SK-N-SH (cell line): Measurements from ENCODE around the gene STXBP6. TPM values are rescaled to one million over a fixed set of nuclear protein-coding genes. Genes with fewer than 3 reads are reported as not detected.
A peak's percentile ranks its signal among the peaks of the same experiment; 100 is the strongest.

Experiments used
- CTCF ChIA-PET: fragments of 300-600, 350-600 bp; formaldehyde crosslinking; extraction: SDS; loops from one replicate; lab custom pipeline; 2021; lab: Yijun Ruan, JAX
- POLR2A ChIA-PET: fragments of 350-600 bp; sonication (Branson Sonifier 250); formaldehyde crosslinking; extraction: SDS; loops from one replicate; lab custom pipeline; 2020; ENCODE audit warnings: antibody characterized with exemption, inconsistent platforms; lab: Yijun Ruan, JAX
- DNase-seq: peaks from one replicate; pipeline ENCODE4 v3.0.0; 2012
- H2AFZ ChIP-seq: fragments of 200-600 bp; sonication (generic); 2 replicates; pipeline ENCODE4 v1.8.1; 2016; ENCODE audit warnings: antibody characterized with exemption, mild to moderate bottlenecking, low read depth
- H3F3A ChIP-seq: fragments of 200-600 bp; sonication (generic); replicated peaks from 2 replicates; pipeline ENCODE3; 2016; ENCODE audit warnings: antibody characterized with exemption, mild to moderate bottlenecking; ENCODE audit not compliant: insufficient read depth
- H3K27ac ChIP-seq, 2 experiments: fragments of 200-500 bp in 1 of 2; fragments of 200-600 bp in 1 of 2; sonication (Bioruptor generic) in 1 of 2; sonication (generic), shearing (Covaris generic) in 1 of 2; 2 replicates each; pipeline versions ENCODE4 v1.5.1 to v1.6.1; 2014 to 2016; ENCODE audit warnings: low read depth in 2 of 2, inconsistent platforms in 1 of 2, low read length in 1 of 2, mild to moderate bottlenecking in 1 of 2, mixed read lengths in 1 of 2
- H3K27me3 ChIP-seq: fragments of 200-600 bp; sonication (generic), shearing (Covaris generic); 2 replicates; pipeline ENCODE4 v1.6.1; 2016; ENCODE audit warnings: mixed run types; ENCODE audit not compliant: insufficient read depth
- H3K36me3 ChIP-seq, 2 experiments: fragments of 200-500 bp in 1 of 2; fragments of 200-600 bp in 1 of 2; sonication (Bioruptor generic) in 1 of 2; sonication (generic) in 1 of 2; replicated peaks in 1 of 2; 2 replicates each; pipeline versions ENCODE3 to v1.5.1; 2014 to 2016; ENCODE audit warnings: low read length in 1 of 2, mild to moderate bottlenecking in 1 of 2; ENCODE audit not compliant: insufficient read depth in 2 of 2, control insufficient read depth in 1 of 2
- H3K4me1 ChIP-seq, 2 experiments: fragments of 200-500 bp in 1 of 2; fragments of 200-600 bp in 1 of 2; sonication (Bioruptor generic) in 1 of 2; sonication (generic), shearing (Covaris generic) in 1 of 2; 2 replicates each; pipeline versions ENCODE4 v1.5.1 to v1.6.1; 2014 to 2016; ENCODE audit warnings: low read depth in 1 of 2, low read length in 1 of 2, mixed run types in 1 of 2; ENCODE audit not compliant: insufficient read depth in 2 of 2, control insufficient read depth in 1 of 2
- H3K4me2 ChIP-seq: fragments of 200-600 bp; sonication (generic), shearing (Covaris generic); 2 replicates; pipeline ENCODE4 v1.6.1; 2017; ENCODE audit warnings: mixed run types
- H3K4me3 ChIP-seq, 2 experiments: fragments of 200-500 bp in 1 of 2; fragments of 200-600 bp in 1 of 2; sonication (Bioruptor generic) in 1 of 2; sonication (generic), shearing (Covaris generic) in 1 of 2; 2 replicates each; pipeline versions ENCODE4 v1.5.1 to v1.8.1; 2014 to 2016; ENCODE audit warnings: low read depth in 2 of 2, inconsistent platforms in 1 of 2, low read length in 1 of 2, mild to moderate bottlenecking in 1 of 2, mixed read lengths in 1 of 2, moderate library complexity in 1 of 2
- H3K79me2 ChIP-seq: fragments of 200-600 bp; sonication (generic); 2 replicates; pipeline ENCODE4 v1.8.1; 2017; ENCODE audit warnings: mild to moderate bottlenecking; ENCODE audit not compliant: insufficient read depth
- H3K9ac ChIP-seq: fragments of 200-600 bp; sonication (generic); 2 replicates; pipeline ENCODE4 v1.6.1; 2017; ENCODE audit warnings: mixed run types
- H3K9me2 ChIP-seq: fragments of 200-600 bp; sonication (generic); 2 replicates; pipeline ENCODE4 v1.6.1; 2017; ENCODE audit warnings: mixed run types
- H3K9me3 ChIP-seq: fragments of 200-600 bp; sonication (generic); 2 replicates; pipeline ENCODE4 v1.6.1; 2017; ENCODE audit warnings: mixed run types, mild to moderate bottlenecking, moderate library complexity
- H4K20me1 ChIP-seq: fragments of 200-600 bp; sonication (generic); 2 replicates; pipeline ENCODE4 v1.6.1; 2017; ENCODE audit warnings: mild to moderate bottlenecking, mixed run types; ENCODE audit not compliant: insufficient read depth
- CHD2 ChIP-seq: fragments of 150-350 bp; IDR thresholded peaks from 2 replicates; pipeline ENCODE4 v1.6.1; 2018; ENCODE audit warnings: low read length; ENCODE audit not compliant: partially characterized antibody
- ELF1 ChIP-seq: IDR thresholded peaks from 2 replicates; pipeline ENCODE4 v1.4.0; 2012
- EZH2phosphoT487 ChIP-seq: fragments of 200-600 bp; sonication (generic); IDR thresholded peaks from 2 replicates; pipeline ENCODE4 v1.6.1; 2017; ENCODE audit warnings: low read depth, mixed run types, mild to moderate bottlenecking, antibody characterized with exemption, moderate library complexity, borderline replicate concordance
- FOXM1 ChIP-seq: IDR thresholded peaks from 2 replicates; pipeline ENCODE4 v1.4.0; 2012; ENCODE audit warnings: low read depth, mild to moderate bottlenecking
- JUND ChIP-seq: IDR thresholded peaks from 2 replicates; pipeline ENCODE4 v1.4.0; 2012
- MEF2A ChIP-seq: IDR thresholded peaks from 2 replicates; pipeline ENCODE4 v1.4.0; 2012; ENCODE audit warnings: low read depth, borderline replicate concordance
- MXI1 ChIP-seq: IDR thresholded peaks from 2 replicates; pipeline ENCODE4 v1.6.1; 2012; ENCODE audit warnings: mild to moderate bottlenecking, low read depth, low read length, improper control_type of control experiment
- NRF1 ChIP-seq: IDR thresholded peaks from 2 replicates; pipeline ENCODE4 v1.6.1; 2012; ENCODE audit warnings: low read depth, mild to moderate bottlenecking, low read length
- RAD21 ChIP-seq: IDR thresholded peaks from 2 replicates; pipeline ENCODE4 v1.6.1; 2012; ENCODE audit warnings: mild to moderate bottlenecking, low read length
- RCOR1 ChIP-seq: fragments of 150-350 bp; IDR thresholded peaks from 2 replicates; pipeline ENCODE4 v1.6.1; 2017; ENCODE audit warnings: antibody characterized with exemption, low read length
- RFX5 ChIP-seq: IDR thresholded peaks from 2 replicates; pipeline ENCODE4 v1.6.1; 2012; ENCODE audit warnings: mild to moderate bottlenecking, improper control_type of control experiment, low read length
- RXRA ChIP-seq: IDR thresholded peaks from 2 replicates; pipeline ENCODE4 v1.4.0; 2012; ENCODE audit warnings: low read depth, mild to moderate bottlenecking, borderline replicate concordance
- SIN3A ChIP-seq: IDR thresholded peaks from 2 replicates; pipeline ENCODE4 v1.6.1; 2012; ENCODE audit warnings: low read depth, mild to moderate bottlenecking, low read length, moderate library complexity, borderline replicate concordance
- SMC3 ChIP-seq: IDR thresholded peaks from 2 replicates; pipeline ENCODE4 v1.6.1; 2012; ENCODE audit warnings: low read depth, low read length, improper control_type of control experiment
- TCF12 ChIP-seq: IDR thresholded peaks from 2 replicates; pipeline ENCODE4 v1.4.0; 2012
- YY1 ChIP-seq: IDR thresholded peaks from 2 replicates; pipeline ENCODE4 v1.4.0; 2012; ENCODE audit warnings: low read depth, mild to moderate bottlenecking
- WGBS: methylation state at CpG from one replicate; pipeline ENCODE4 v1.1.6; 2017; ENCODE audit warnings: low lambda C conversion rate; 5-methylcytosine and 5-hydroxymethylcytosine counted together
- polyA plus RNA-seq, 3 experiments: library from polyadenylated mRNA; depleted of rRNA; stranded (reverse); fragments of >200 nt; gene quantifications; 2 replicates each; pipeline ENCODE4 v1.2.3, GENCODE V29; 2012
- TF ChIP-seq, protein P1 (sequence below): fragments of 150-350 bp; IDR thresholded peaks from 2 replicates; pipeline ENCODE4 v1.6.1; 2016; ENCODE audit warnings: mild to moderate bottlenecking, low read depth, low read length
- TF ChIP-seq, protein P2 (sequence below): fragments of 200-600 bp; sonication (generic); IDR thresholded peaks from 2 replicates; pipeline ENCODE4 v1.6.1; 2017; ENCODE audit warnings: antibody characterized with exemption, mild to moderate bottlenecking, moderate library complexity
- TF ChIP-seq, protein P3 (sequence below): IDR thresholded peaks from 2 replicates; pipeline ENCODE4 v1.4.0; 2012; ENCODE audit warnings: low read depth
- TF ChIP-seq, protein P4 (sequence below): IDR thresholded peaks from 2 replicates; pipeline ENCODE4 v1.4.0; 2012; ENCODE audit warnings: low read depth, borderline replicate concordance

The STXBP6 gene
- polyA plus RNA-seq, 1 of the 3 experiments (the other 2 are of a cell fraction), result 0.16 TPM

DNA sequence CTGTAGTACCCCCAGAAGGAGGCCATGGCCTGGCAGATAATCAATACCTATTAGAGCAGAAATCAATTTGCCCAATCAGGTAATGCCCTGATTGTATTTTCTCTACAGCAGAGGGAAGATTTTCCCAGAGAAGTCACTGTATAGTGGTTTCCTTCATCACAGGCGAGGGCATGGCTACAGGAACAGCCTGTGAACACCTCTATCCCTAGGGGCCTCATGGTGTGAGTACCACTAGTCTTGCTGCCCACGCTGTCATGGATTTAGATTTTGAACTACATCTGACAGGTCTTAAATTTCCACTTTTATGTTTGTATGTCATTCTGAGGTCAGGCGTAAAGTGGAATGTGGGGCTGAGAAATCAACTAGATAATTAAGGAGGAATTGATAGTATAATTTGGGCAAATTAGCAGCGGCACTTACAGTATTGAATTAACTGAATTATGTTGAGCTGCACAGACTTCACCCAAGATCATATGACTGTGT is 42.4 kb upstream of the STXBP6 start:
- WGBS, result 15% methylated on average over 4 of the region's 4 CpGs
- Histone ChIP-seq H3F3A (no peaks in the 10 kb centered on the region), H3K4me3 (no peak overlapping the region), H3K4me2 (no peak overlapping the region), H4K20me1 (no peaks in the 10 kb centered on the region), H3K27ac (no peak overlapping the region), H3K27me3 (no peaks in the 10 kb centered on the region; the same call in 1 of the 2 replicates), H3K4me1 (no peaks in the 10 kb centered on the region), H3K9me2 (no peaks in the 10 kb centered on the region), H3K79me2 (no peaks in the 10 kb centered on the region), H3K9me3 (no peaks in the 10 kb centered on the region), H3K36me3 (no peaks in the 10 kb centered on the region), H3K9ac (no peak overlapping the region), H2AFZ (no peak overlapping the region)
- DNase-seq, result no peak
- CTCF ChIA-PET, result no interaction called here
- TF ChIP-seq, protein P1, sequence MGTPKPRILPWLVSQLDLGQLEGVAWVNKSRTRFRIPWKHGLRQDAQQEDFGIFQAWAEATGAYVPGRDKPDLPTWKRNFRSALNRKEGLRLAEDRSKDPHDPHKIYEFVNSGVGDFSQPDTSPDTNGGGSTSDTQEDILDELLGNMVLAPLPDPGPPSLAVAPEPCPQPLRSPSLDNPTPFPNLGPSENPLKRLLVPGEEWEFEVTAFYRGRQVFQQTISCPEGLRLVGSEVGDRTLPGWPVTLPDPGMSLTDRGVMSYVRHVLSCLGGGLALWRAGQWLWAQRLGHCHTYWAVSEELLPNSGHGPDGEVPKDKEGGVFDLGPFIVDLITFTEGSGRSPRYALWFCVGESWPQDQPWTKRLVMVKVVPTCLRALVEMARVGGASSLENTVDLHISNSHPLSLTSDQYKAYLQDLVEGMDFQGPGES, result no peak
- TF ChIP-seq, protein P2, sequence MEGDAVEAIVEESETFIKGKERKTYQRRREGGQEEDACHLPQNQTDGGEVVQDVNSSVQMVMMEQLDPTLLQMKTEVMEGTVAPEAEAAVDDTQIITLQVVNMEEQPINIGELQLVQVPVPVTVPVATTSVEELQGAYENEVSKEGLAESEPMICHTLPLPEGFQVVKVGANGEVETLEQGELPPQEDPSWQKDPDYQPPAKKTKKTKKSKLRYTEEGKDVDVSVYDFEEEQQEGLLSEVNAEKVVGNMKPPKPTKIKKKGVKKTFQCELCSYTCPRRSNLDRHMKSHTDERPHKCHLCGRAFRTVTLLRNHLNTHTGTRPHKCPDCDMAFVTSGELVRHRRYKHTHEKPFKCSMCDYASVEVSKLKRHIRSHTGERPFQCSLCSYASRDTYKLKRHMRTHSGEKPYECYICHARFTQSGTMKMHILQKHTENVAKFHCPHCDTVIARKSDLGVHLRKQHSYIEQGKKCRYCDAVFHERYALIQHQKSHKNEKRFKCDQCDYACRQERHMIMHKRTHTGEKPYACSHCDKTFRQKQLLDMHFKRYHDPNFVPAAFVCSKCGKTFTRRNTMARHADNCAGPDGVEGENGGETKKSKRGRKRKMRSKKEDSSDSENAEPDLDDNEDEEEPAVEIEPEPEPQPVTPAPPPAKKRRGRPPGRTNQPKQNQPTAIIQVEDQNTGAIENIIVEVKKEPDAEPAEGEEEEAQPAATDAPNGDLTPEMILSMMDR, result no peak
- TF ChIP-seq SMC3, result no peak
- no peak for TF ChIP-seq NRF1
- no peak for TF ChIP-seq RAD21
- no peak for TF ChIP-seq CHD2
- TF ChIP-seq MEF2A, result no peak
- no peak for TF ChIP-seq MXI1
- TF ChIP-seq TCF12, result no peak
- POLR2A ChIA-PET, result no interaction called here

DNA sequence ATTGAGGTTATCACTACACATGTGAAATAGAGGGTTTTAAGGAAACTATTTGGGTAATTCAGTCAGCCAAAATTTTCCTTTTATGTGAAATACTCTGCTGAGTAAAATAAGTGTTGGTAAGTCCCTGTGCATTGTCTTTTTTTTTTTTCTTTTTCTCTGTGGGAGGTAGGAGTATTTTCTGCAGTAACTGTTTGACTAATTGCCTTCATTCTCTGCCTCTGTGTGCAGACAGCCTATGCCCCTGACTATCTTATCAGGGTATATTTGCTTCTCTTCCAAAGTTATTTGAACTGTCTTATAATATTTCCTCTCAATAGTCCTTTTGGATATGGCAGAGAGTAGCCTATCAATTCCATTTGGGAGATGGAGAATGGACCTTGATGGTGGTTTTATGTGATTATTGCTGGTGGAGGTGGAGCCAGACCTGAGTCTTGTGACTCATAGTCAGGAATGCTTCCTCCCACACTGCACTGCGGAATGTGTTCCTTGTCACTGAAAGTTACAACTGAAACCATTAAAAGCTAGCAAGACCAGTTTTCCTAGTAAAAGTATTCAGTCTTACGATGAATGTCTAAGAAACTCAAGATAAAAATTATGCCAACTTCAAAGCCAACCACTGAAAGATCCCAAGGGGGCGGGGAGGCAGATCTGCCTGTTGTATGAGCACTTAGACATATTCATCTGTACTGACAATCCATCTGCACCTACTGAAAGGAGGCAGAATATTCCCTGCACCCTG is 40.9 kb upstream of the STXBP6 start:
- Histone ChIP-seq H3K9me2 (no peaks in the 10 kb centered on the region), H3K4me3 (no peak overlapping the region), H3F3A (no peaks in the 10 kb centered on the region), H3K27me3 (no peaks in the 10 kb centered on the region; the same call in 1 of the 2 replicates), H3K4me1 (no peaks in the 10 kb centered on the region), H4K20me1 (no peaks in the 10 kb centered on the region), H3K36me3 (no peaks in the 10 kb centered on the region), H3K79me2 (no peaks in the 10 kb centered on the region), H2AFZ (peak overlapping the region; percentile 4; the same call in 1 of the 2 replicates), H3K9me3 (no peaks in the 10 kb centered on the region), H3K4me2 (0 out of 2 replicates have a peak overlapping the region, but pooled peaks have one; percentile 48), H3K27ac (no peak overlapping the region), H3K9ac (no peak overlapping the region)
- TF ChIP-seq MEF2A (no peak), EZH2phosphoT487 (no peak), RXRA (no peak), RFX5 (no peak), SIN3A (no peak), ELF1 (no peak), JUND (no peak), SMC3 (no peak), RAD21 (no peak), RCOR1 (no peak), YY1 (no peak), FOXM1 (no peak), NRF1 (no peak)
- TF ChIP-seq, protein P3, sequence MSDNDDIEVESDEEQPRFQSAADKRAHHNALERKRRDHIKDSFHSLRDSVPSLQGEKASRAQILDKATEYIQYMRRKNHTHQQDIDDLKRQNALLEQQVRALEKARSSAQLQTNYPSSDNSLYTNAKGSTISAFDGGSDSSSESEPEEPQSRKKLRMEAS, result no peak
- TF ChIP-seq, protein P4, sequence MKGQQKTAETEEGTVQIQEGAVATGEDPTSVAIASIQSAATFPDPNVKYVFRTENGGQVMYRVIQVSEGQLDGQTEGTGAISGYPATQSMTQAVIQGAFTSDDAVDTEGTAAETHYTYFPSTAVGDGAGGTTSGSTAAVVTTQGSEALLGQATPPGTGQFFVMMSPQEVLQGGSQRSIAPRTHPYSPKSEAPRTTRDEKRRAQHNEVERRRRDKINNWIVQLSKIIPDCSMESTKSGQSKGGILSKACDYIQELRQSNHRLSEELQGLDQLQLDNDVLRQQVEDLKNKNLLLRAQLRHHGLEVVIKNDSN, result no peak
- CTCF ChIA-PET, result no interaction called here
- WGBS, result 6% methylated on average over 3 of the region's 3 CpGs
- DNase-seq, result no peak
- POLR2A ChIA-PET, result no interaction called here
